ENCODE measurements around the gene FBXO10. TPM values are rescaled to one million over a fixed set of nuclear protein-coding genes. Genes with fewer than 3 reads are reported as not detected.

FBXO10 gene
- total and polyA plus RNA-seq, 2 of the 8 experiments (the other 6 are each of a cell fraction or from before 2014, with no cell fraction given) = 13.1 to 13.9 TPM

DNA sequence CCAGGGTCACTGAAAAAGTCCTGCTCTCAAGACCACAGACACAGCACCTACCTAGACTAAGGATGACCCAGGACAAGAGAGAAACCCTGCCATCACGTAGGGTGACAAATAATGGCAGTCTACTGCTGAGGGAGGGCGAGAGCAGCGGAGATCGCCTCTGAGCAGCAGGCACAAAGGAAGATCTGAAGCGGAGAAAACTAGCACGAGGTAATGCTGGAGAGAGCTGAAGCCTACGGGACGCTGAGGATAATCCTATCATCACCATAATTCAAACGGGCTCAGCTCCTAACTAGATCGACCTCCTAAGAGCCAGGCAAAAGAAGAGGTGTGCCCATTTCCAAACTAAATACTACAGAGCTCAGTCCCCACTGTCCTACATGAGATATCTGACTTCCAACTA is 41.3 kb downstream of the FBXO10 start:
- Histone ChIP-seq H3K4me3 (ENCODE audit: extremely low read depth in 1 of 4, insufficient read depth in 2 of 4, low read depth in 3 of 4, low read length in 4 of 4) (no peak overlapping the region), H4K20me1 (replicated peaks in 1 of 2; ENCODE audit: control insufficient read depth in 1 of 2, insufficient read depth in 2 of 2, low read length in 2 of 2) (peaks cover 0 to 2% of the 10 kb centered on the region in 2 experiments), H2AK5ac (ENCODE audit: low read depth, low read length) (no peak overlapping the region), H3K4me2 (ENCODE audit: insufficient read depth in 1 of 2, low read depth in 2 of 2, low read length in 2 of 2) (no peak overlapping the region), H2BK20ac (ENCODE audit: low read length) (no peak overlapping the region), H2BK5ac (ENCODE audit: low read depth, low read length) (no peak overlapping the region), H2BK120ac (replicated peaks; ENCODE audit: low read depth, low read length) (no peak overlapping the region), H3K27ac (ENCODE audit: low read depth, low read length) (no peak overlapping the region), H3K79me1 (ENCODE audit: low read depth, low read length) (no peaks in the 10 kb centered on the region), H3K9me3 (ENCODE audit: insufficient read depth in 2 of 2, low read depth in 1 of 2, low read length in 1 of 2) (no peaks in the 10 kb centered on the region), H3K14ac (ENCODE audit: insufficient read length) (no peak overlapping the region), H3K56ac (replicated peaks; ENCODE audit: insufficient read length, low read depth, low read length) (no peak overlapping the region), H3K4me1 (replicated peaks in 1 of 4; ENCODE audit: control insufficient read depth in 3 of 4, insufficient read depth in 4 of 4, low read length in 3 of 4) (no peaks in the 10 kb centered on the region), H4K91ac (replicated peaks; ENCODE audit: insufficient read length, low read length) (no peak overlapping the region), H4K5ac (ENCODE audit: insufficient read length, low read depth, low read length) (no peak overlapping the region), H3K18ac (ENCODE audit: extremely low read depth, low read length) (no peak overlapping the region), H3K79me2 (ENCODE audit: control insufficient read depth in 1 of 2, insufficient read depth in 2 of 2, low read length in 2 of 2) (no peaks in the 10 kb centered on the region), H3K4ac (replicated peaks; ENCODE audit: insufficient read length, low read depth, low read length) (no peak overlapping the region), H3K36me3 (ENCODE audit: control insufficient read depth in 2 of 4, insufficient read depth in 4 of 4, low read length in 3 of 4) (peaks cover 9 to 24% (median 18%) of the 10 kb centered on the region in 4 experiments), H3K23ac (ENCODE audit: insufficient read length) (no peak overlapping the region), H3K23me2 (ENCODE audit: low read depth, low read length) (no peaks in the 10 kb centered on the region), H2BK12ac (ENCODE audit: low read depth, low read length) (no peak overlapping the region), H3K9ac (replicated peaks in 1 of 4; ENCODE audit: extremely low read depth in 1 of 4, low read depth in 3 of 4, low read length in 3 of 4) (no peak overlapping the region; a peak in 1 of 7 replicates), H3K27me3 (replicated peaks in 1 of 4; ENCODE audit: control insufficient read depth in 3 of 4, extremely low read depth in 1 of 4, insufficient read depth in 3 of 4, low read length in 3 of 4) (no peaks in the 10 kb centered on the region), H4K8ac (ENCODE audit: extremely low read depth, insufficient read depth, low read length) (no peak overlapping the region), H2AFZ (ENCODE audit: low read length) (no peak overlapping the region), H2BK15ac (ENCODE audit: low read length) (no peak overlapping the region)
- FAIRE-seq (no peak), DNase-seq (ENCODE audit: low read depth in 1 of 2, low spot score in 2 of 2) (no peak)
- ChIA-PET CTCF (ENCODE audit: partially characterized antibody) (no interaction called here), POLR2A (ENCODE audit: partially characterized antibody) (interaction anchor here (1.1 kb wide), 1 partner anchor 23 kb away, joined by 5 read pairs; no protein-coding TSS in a partner anchor)
- WGBS, 2 experiments (ENCODE audit: extremely low coverage in 1 of 2, insufficient coverage in 1 of 2, insufficient read length in 1 of 2, insufficient replicate concordance in 2 of 2, low coverage in 1 of 2, low lambda C conversion rate in 2 of 2, missing lambda C conversion rate in 1 of 2) = 86% methylated on average over 10 of the region's 10 CpGs; no CpG with 5 or more reads in 1 of the 2 experiments
- TF ChIP-seq TCF12 (IDR thresholded peaks at IDR 0.05; ENCODE audit: low read depth, low read length) = no peak
- TF ChIP-seq SAP30 (IDR thresholded peaks at IDR 0.05; ENCODE audit: insufficient read depth, insufficient replicate concordance, low read length) = no peak
- no peak for TF ChIP-seq SUZ12 (IDR thresholded peaks at IDR 0.05; ENCODE audit: low read length)
- TF ChIP-seq TAF7 (optimal IDR thresholded peaks at IDR 0.05; ENCODE audit: borderline replicate concordance, low read depth, low read length) = no peak
- TF ChIP-seq CBX5 (IDR thresholded peaks at IDR 0.05; ENCODE audit: low read depth, low read length) = no peak
- no peak for TF ChIP-seq SRF (IDR thresholded peaks at IDR 0.05; ENCODE audit: low read depth, low read length)
- TF ChIP-seq TAF1 (IDR thresholded peaks at IDR 0.05; ENCODE audit: low read depth, low read length) = no peak
- no peak for TF ChIP-seq BCL11A (IDR thresholded peaks at IDR 0.05; ENCODE audit: low read depth in 2 of 2, low read length in 2 of 2)
- TF ChIP-seq GABPA (IDR thresholded peaks at IDR 0.05; ENCODE audit: borderline replicate concordance, insufficient read depth, low read length) = no peak
- no peak for TF ChIP-seq CBX8 (IDR thresholded peaks at IDR 0.05; ENCODE audit: borderline replicate concordance, low read depth, low read length)
- TF ChIP-seq SP2 (IDR thresholded peaks at IDR 0.05; ENCODE audit: low read length) = no peak
- no peak for TF ChIP-seq HDAC2 (IDR thresholded peaks at IDR 0.05; ENCODE audit: borderline replicate concordance in 1 of 2, low read depth in 2 of 2, low read length in 2 of 2)
- TF ChIP-seq EP300 (IDR thresholded peaks at IDR 0.05; ENCODE audit: borderline replicate concordance in 1 of 2, low read depth in 2 of 2, low read length in 2 of 2) = no peak
- TF ChIP-seq EZH2 (IDR thresholded peaks at IDR 0.05; ENCODE audit: low read depth, low read length, severe bottlenecking) = no peak
